GM21825 (cell line): ENCODE data around the gene CEP192.
A peak's percentile ranks its signal among the peaks of the same experiment; 100 is the strongest.
"Not testable (repeated sequence)": the region's sequence is repeated elsewhere in the genome, so short reads cannot be mapped to it uniquely, and the experiment has no call there.

Experiments used
- ATAC-seq: cut with Tn5 transposase; IDR thresholded peaks from one replicate; pipeline ENCODE4 v1.9.1; 2021; ENCODE audit warnings: mild to moderate bottlenecking, moderate library complexity; ENCODE audit not compliant: unreplicated experiment

CEP192 gene

GRCh38 chr18:12991821-12992179, 638 bp downstream of the CEP192 start:
- no peak for ATAC-seq

- ATAC-seq = no peak
Observed at GRCh38 chr18:12993439-12993838, 2.3 kb downstream of the CEP192 start.

GRCh38 chr18:12995424-12995823, 4.3 kb downstream of the CEP192 start:
- ATAC-seq = no peak

- no peak for ATAC-seq
Observed at GRCh38 chr18:12995952-12996477, 4.9 kb downstream of the CEP192 start.

- ATAC-seq = no peak
Observed at GRCh38 chr18:12996661-12997292, 5.6 kb downstream of the CEP192 start.

- not testable (repeated sequence) for ATAC-seq
Observed at GRCh38 chr18:12997330-12997729, 6.2 kb downstream of the CEP192 start.

GRCh38 chr18:12998332-12999060, 7.3 kb downstream of the CEP192 start:
- no peak for ATAC-seq

GRCh38 chr18:13003466-13003896, 12.3 kb downstream of the CEP192 start:
- peak; percentile 40 for ATAC-seq

- ATAC-seq = no peak
Observed at GRCh38 chr18:13004396-13004795, 13.2 kb downstream of the CEP192 start.

- no peak for ATAC-seq
Observed at GRCh38 chr18:13005289-13005688, 14.1 kb downstream of the CEP192 start.

- ATAC-seq = no peak
Observed at GRCh38 chr18:13006531-13007247, 15.5 kb downstream of the CEP192 start.

- ATAC-seq = no peak
Observed at GRCh38 chr18:13007248-13007560, 16.0 kb downstream of the CEP192 start.

GRCh38 chr18:13011719-13012118, 20.6 kb downstream of the CEP192 start:
- ATAC-seq = no peak

- no peak for ATAC-seq
Observed at GRCh38 chr18:13014232-13014631, 23.1 kb downstream of the CEP192 start.

- no peak for ATAC-seq
Observed at GRCh38 chr18:13014818-13015217, 23.7 kb downstream of the CEP192 start.

- ATAC-seq = no peak
Observed at GRCh38 chr18:13017247-13017875, 26.2 kb downstream of the CEP192 start.

GRCh38 chr18:13018374-13018773, 27.2 kb downstream of the CEP192 start:
- ATAC-seq = no peak

- no peak for ATAC-seq
Observed at GRCh38 chr18:13019301-13019700, 28.1 kb downstream of the CEP192 start.

GRCh38 chr18:13022644-13023043, 31.5 kb downstream of the CEP192 start:
- no peak for ATAC-seq

GRCh38 chr18:13025233-13025632, 34.1 kb downstream of the CEP192 start:
- ATAC-seq = no peak

GRCh38 chr18:13026583-13027270, 35.6 kb downstream of the CEP192 start:
- no peak for ATAC-seq
